Peyer's patch (tissue), 4 donors: Measurements from ENCODE around the gene GABRG3. TPM values are rescaled to one million over a fixed set of nuclear protein-coding genes. Genes with fewer than 3 reads are reported as not detected.

Experiments used
- DNase-seq, 3 donors: peaks; one replicate each; pipeline ENCODE4 v3.0.0-alpha.2; 2017 to 2019
- H3K27ac ChIP-seq, 4 donors: fragments of 200-600 bp; sonication (generic); one replicate each; pipeline ENCODE4 v1.5.1; 2016 to 2019
- H3K27me3 ChIP-seq, 2 donors: fragments of 200-600 bp; sonication (generic); one replicate each; pipeline ENCODE4 v1.5.1; 2019
- H3K36me3 ChIP-seq, 3 donors: fragments of 200-600 bp; sonication (generic); one replicate each; pipeline ENCODE4 v1.5.1; 2016 to 2019
- H3K4me1 ChIP-seq, 4 donors: fragments of 200-600 bp; sonication (generic); one replicate each; pipeline ENCODE4 v1.5.1; 2016 to 2019
- H3K4me3 ChIP-seq, 4 donors: fragments of 200-600 bp; sonication (generic); 1 replicate in 3 of 4; 2 replicates in 1 of 4; pipeline ENCODE4 v1.5.1; 2016 to 2019; ENCODE audit warnings: mild to moderate bottlenecking in 1 of 4
- H3K9me3 ChIP-seq, 4 donors: fragments of 200-600 bp; sonication (generic); one replicate each; pipeline ENCODE4 v1.5.1; 2016 to 2019; ENCODE audit warnings: mild to moderate bottlenecking in 1 of 4
- CTCF ChIP-seq, 6 experiments: fragments of 450-650 bp in 4 of 6; fragments of 200-600 bp in 2 of 6; sonication (generic) in 1 of 6; IDR thresholded peaks; one replicate each; pipeline ENCODE4 v1.5.1; 2017 to 2019; ENCODE audit warnings: antibody characterized with exemption in 6 of 6, mild to moderate bottlenecking in 3 of 6, moderate library complexity in 1 of 6
- POLR2A ChIP-seq, 2 donors: fragments of 450-650 bp; IDR thresholded peaks; one replicate each; pipeline ENCODE4 v1.5.1; 2017; ENCODE audit warnings: antibody characterized with exemption in 2 of 2, mild to moderate bottlenecking in 2 of 2, moderate library complexity in 2 of 2
- total RNA-seq, 4 donors: library from RNA; depleted of rRNA; stranded (reverse); fragments of >200 nt; gene quantifications; one replicate each; pipeline ENCODE4 v1.1.0, GENCODE V29; 2016

The GABRG3 gene
- total RNA-seq, 4 donors from 2014 or later, result not detected

- DNase-seq, result no peak
- Histone ChIP-seq H3K4me3 (no peak overlapping the region), H3K27me3 (no peaks in the 10 kb centered on the region), H3K4me1 (no peaks in the 10 kb centered on the region), H3K36me3 (no peaks in the 10 kb centered on the region), H3K9me3 (peaks cover 0 to 5% (median 0%) of the 10 kb centered on the region in 4 donors), H3K27ac (no peak overlapping the region)
- TF ChIP-seq POLR2A (IDR thresholded peaks at IDR 0.05), result no peak
- TF ChIP-seq CTCF (IDR thresholded peaks at IDR 0.05), result no peak
Measured at GRCh38 chr15:27487846-27488245, 516.9 kb downstream of the GABRG3 start.

- Histone ChIP-seq H3K27me3 (no peaks in the 10 kb centered on the region), H3K27ac (no peak overlapping the region), H3K4me1 (no peaks in the 10 kb centered on the region), H3K4me3 (no peak overlapping the region), H3K9me3 (peaks cover 0 to 5% (median 0%) of the 10 kb centered on the region in 4 donors), H3K36me3 (no peaks in the 10 kb centered on the region)
- DNase-seq, result no peak
- TF ChIP-seq POLR2A (IDR thresholded peaks at IDR 0.05), result no peak
Measured at GRCh38 chr15:27490867-27491595, 520.0 kb downstream of the GABRG3 start.

GRCh38 chr15:27491666-27492621, 521.0 kb downstream of the GABRG3 start:
- TF ChIP-seq POLR2A (IDR thresholded peaks at IDR 0.05) (no peak), CTCF (IDR thresholded peaks at IDR 0.05) (no peak)
- no peaks in the 10 kb centered on the region for H3K27me3 ChIP-seq
- no peaks in the 10 kb centered on the region for H3K4me1 ChIP-seq
- no peak for DNase-seq
- peaks cover 0 to 5% (median 0%) of the 10 kb centered on the region in 4 donors for H3K9me3 ChIP-seq
- no peaks in the 10 kb centered on the region for H3K36me3 ChIP-seq
- no peak overlapping the region for H3K4me3 ChIP-seq
- no peak overlapping the region for H3K27ac ChIP-seq

GRCh38 chr15:27495963-27496459, 525.0 kb downstream of the GABRG3 start:
- Histone ChIP-seq H3K36me3 (no peaks in the 10 kb centered on the region), H3K27ac (no peak overlapping the region), H3K4me1 (no peaks in the 10 kb centered on the region), H3K27me3 (no peaks in the 10 kb centered on the region), H3K4me3 (no peak overlapping the region), H3K9me3 (peaks cover 0 to 2% (median 0%) of the 10 kb centered on the region in 4 donors)
- no peak for DNase-seq
- no peak for TF ChIP-seq POLR2A (IDR thresholded peaks at IDR 0.05)
- no peak for TF ChIP-seq CTCF (IDR thresholded peaks at IDR 0.05)

- no peak for DNase-seq
- H3K9me3 ChIP-seq, result no peaks in the 10 kb centered on the region
- H3K27me3 ChIP-seq, result no peaks in the 10 kb centered on the region
- H3K4me3 ChIP-seq, result no peak overlapping the region
- H3K4me1 ChIP-seq, result no peaks in the 10 kb centered on the region
- H3K36me3 ChIP-seq, result no peaks in the 10 kb centered on the region
- no peak for TF ChIP-seq POLR2A (IDR thresholded peaks at IDR 0.05)
- no peak for TF ChIP-seq CTCF (IDR thresholded peaks at IDR 0.05)
- no peak overlapping the region for H3K27ac ChIP-seq
Measured at GRCh38 chr15:27498700-27499099, 527.7 kb downstream of the GABRG3 start.

GRCh38 chr15:27499191-27499590, 528.2 kb downstream of the GABRG3 start:
- Histone ChIP-seq H3K27ac (no peak overlapping the region), H3K9me3 (no peaks in the 10 kb centered on the region), H3K36me3 (no peaks in the 10 kb centered on the region), H3K4me3 (no peak overlapping the region), H3K4me1 (no peaks in the 10 kb centered on the region), H3K27me3 (no peaks in the 10 kb centered on the region)
- DNase-seq, result no peak
- TF ChIP-seq POLR2A (IDR thresholded peaks at IDR 0.05), result no peak
- TF ChIP-seq CTCF (IDR thresholded peaks at IDR 0.05), result no peak
